ENCODE data around the gene PSMC6.

DNA sequence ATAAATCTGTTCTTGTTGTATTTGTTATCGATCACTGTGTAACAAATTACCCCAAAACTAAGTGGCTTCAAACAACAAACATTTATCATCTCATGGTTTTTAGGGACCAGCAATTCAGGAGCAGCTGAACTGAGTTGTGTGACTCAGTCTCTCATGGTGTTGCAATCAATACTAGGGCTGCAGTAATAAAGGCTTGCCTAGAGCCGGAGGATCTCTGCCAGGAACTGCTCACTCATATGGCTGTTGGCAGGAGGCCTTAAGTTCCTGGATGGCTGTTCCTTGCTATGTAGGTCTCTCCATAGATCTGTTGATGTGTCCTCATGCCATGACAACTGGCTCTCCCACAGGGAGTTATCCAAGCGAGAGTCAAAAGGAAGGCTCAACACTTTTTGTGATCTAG lies 3.8 kb upstream of the PSMC6 start:
- TF ChIP-seq TARDBP (IDR thresholded peaks at IDR 0.05): no peak
- TF ChIP-seq HDGF (IDR thresholded peaks at IDR 0.05; ENCODE audit: borderline replicate concordance): no peak
- no peak for TF ChIP-seq BHLHE40 (IDR thresholded peaks at IDR 0.05; ENCODE audit: borderline replicate concordance)
- TF ChIP-seq, protein P1, sequence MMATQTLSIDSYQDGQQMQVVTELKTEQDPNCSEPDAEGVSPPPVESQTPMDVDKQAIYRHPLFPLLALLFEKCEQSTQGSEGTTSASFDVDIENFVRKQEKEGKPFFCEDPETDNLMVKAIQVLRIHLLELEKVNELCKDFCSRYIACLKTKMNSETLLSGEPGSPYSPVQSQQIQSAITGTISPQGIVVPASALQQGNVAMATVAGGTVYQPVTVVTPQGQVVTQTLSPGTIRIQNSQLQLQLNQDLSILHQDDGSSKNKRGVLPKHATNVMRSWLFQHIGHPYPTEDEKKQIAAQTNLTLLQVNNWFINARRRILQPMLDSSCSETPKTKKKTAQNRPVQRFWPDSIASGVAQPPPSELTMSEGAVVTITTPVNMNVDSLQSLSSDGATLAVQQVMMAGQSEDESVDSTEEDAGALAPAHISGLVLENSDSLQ (IDR thresholded peaks at IDR 0.05): no peak
